Stimulated activated CD8-positive, alpha-beta memory T cell treated with anti-CD3 and anti-CD28 coated beads, Interleukin-12 subunit alpha, Interleukin-12 subunit beta, amount 100 ng/mL, for 24 hours (primary cell): Measurements from ENCODE around the gene RSBN1.
"Not testable (repeated sequence)": the region's sequence is repeated elsewhere in the genome, so short reads cannot be mapped to it uniquely, and the experiment has no call there.

ENCODE experiments used
- DNase-seq: peaks from one replicate; pipeline ENCODE4 v3.0.0-alpha.2; 2020; ENCODE audit errors: extremely low read depth

Gene RSBN1

GRCh38 chr1:113780374-113781146 is 31.7 kb downstream of the RSBN1 start:
- DNase-seq, result no peak

- no peak for DNase-seq
These were observed 32.7 kb downstream of the RSBN1 start for GRCh38 chr1:113779542-113779941.

GRCh38 chr1:113777561-113777960 is 34.7 kb downstream of the RSBN1 start:
- DNase-seq, result no peak

- no peak for DNase-seq
These were observed 42.2 kb downstream of the RSBN1 start for GRCh38 chr1:113770031-113770430.

GRCh38 chr1:113769601-113769970 is 42.7 kb downstream of the RSBN1 start:
- DNase-seq, result no peak

- DNase-seq, result no peak
These were observed 43.2 kb downstream of the RSBN1 start for GRCh38 chr1:113768916-113769600.

- no peak for DNase-seq
These were observed 46.7 kb downstream of the RSBN1 start for GRCh38 chr1:113765306-113766230.

- no peak for DNase-seq
These were observed 48.6 kb downstream of the RSBN1 start for GRCh38 chr1:113763661-113764060.

GRCh38 chr1:113761937-113762336 is 50.3 kb downstream of the RSBN1 start:
- no peak for DNase-seq

GRCh38 chr1:113760102-113761080 is 51.9 kb downstream of the RSBN1 start:
- DNase-seq, result no peak

- no peak for DNase-seq
These were observed 52.8 kb downstream of the RSBN1 start, which contains the start of gene PHTF1 for GRCh38 chr1:113759333-113760101. Gene PHTF1 (minus strand): TSS chr1:113759486. CDS start chr1:113758703, 783 bp downstream.

GRCh38 chr1:113758631-113759332 is 53.5 kb downstream of the RSBN1 start:
- DNase-seq, result no peak

GRCh38 chr1:113756461-113756860 is 55.8 kb downstream of the RSBN1 start:
- no peak for DNase-seq

GRCh38 chr1:113753333-113753732 is 58.9 kb downstream of the RSBN1 start:
- DNase-seq, result not testable (repeated sequence)

- DNase-seq, result no peak
These were observed 60.8 kb downstream of the RSBN1 start for GRCh38 chr1:113751516-113751915.

GRCh38 chr1:113751114-113751513 is 61.2 kb downstream of the RSBN1 start:
- DNase-seq, result no peak

GRCh38 chr1:113749402-113749801 is 62.9 kb downstream of the RSBN1 start:
- no peak for DNase-seq

GRCh38 chr1:113747376-113747775 is 64.9 kb downstream of the RSBN1 start:
- DNase-seq, result no peak

GRCh38 chr1:113745425-113745824 is 66.9 kb downstream of the RSBN1 start:
- no peak for DNase-seq

- DNase-seq, result no peak
These were observed 68.2 kb downstream of the RSBN1 start for GRCh38 chr1:113744114-113744513.
